ENCODE measurements around the gene ABHD4.
"Not testable (repeated sequence)": the region's sequence is repeated elsewhere in the genome, so short reads cannot be mapped to it uniquely, and the experiment has no call there.

The ABHD4 gene

GRCh38 chr14:22561661-22562579 lies 36.2 kb upstream of the ABHD4 start:
- no peak for DNase-seq (ENCODE audit: low read depth)

GRCh38 chr14:22563987-22564386 lies 34.1 kb upstream of the ABHD4 start:
- no peak for DNase-seq (ENCODE audit: low read depth)

GRCh38 chr14:22564463-22564862 lies 33.6 kb upstream of the ABHD4 start:
- no peak for DNase-seq (ENCODE audit: low read depth)

- no peak for DNase-seq (ENCODE audit: low read depth)
Observed at GRCh38 chr14:22565391-22565945, 32.6 kb upstream of the ABHD4 start.

- not testable (repeated sequence) for DNase-seq (ENCODE audit: low read depth)
Observed at GRCh38 chr14:22566266-22566665, 31.8 kb upstream of the ABHD4 start.

- no peak for DNase-seq (ENCODE audit: low read depth)
Observed at GRCh38 chr14:22566845-22567244, 31.3 kb upstream of the ABHD4 start.

- DNase-seq (ENCODE audit: low read depth) = no peak
Observed at GRCh38 chr14:22567437-22567836, 30.7 kb upstream of the ABHD4 start.

GRCh38 chr14:22569106-22569736 lies 28.9 kb upstream of the ABHD4 start:
- no peak for DNase-seq (ENCODE audit: low read depth)

GRCh38 chr14:22569737-22570131 lies 28.4 kb upstream of the ABHD4 start:
- DNase-seq (ENCODE audit: low read depth) = no peak

GRCh38 chr14:22570132-22570949 lies 27.8 kb upstream of the ABHD4 start:
- DNase-seq (ENCODE audit: low read depth) = peak; percentile 69

- DNase-seq (ENCODE audit: low read depth) = peak; percentile 57
Observed at GRCh38 chr14:22572562-22573058, 25.5 kb upstream of the ABHD4 start.

- no peak for DNase-seq (ENCODE audit: low read depth)
Observed at GRCh38 chr14:22573804-22574203, 24.3 kb upstream of the ABHD4 start.

GRCh38 chr14:22577334-22577908 lies 20.7 kb upstream of the ABHD4 start:
- no peak for DNase-seq (ENCODE audit: low read depth)

- DNase-seq (ENCODE audit: low read depth) = no peak
Observed at GRCh38 chr14:22579236-22579635, 18.9 kb upstream of the ABHD4 start.

- no peak for DNase-seq (ENCODE audit: low read depth)
Observed at GRCh38 chr14:22579881-22580280, 18.2 kb upstream of the ABHD4 start.

GRCh38 chr14:22580625-22581024 lies 17.5 kb upstream of the ABHD4 start:
- no peak for DNase-seq (ENCODE audit: low read depth)

GRCh38 chr14:22583994-22584393 lies 14.1 kb upstream of the ABHD4 start:
- no peak for DNase-seq (ENCODE audit: low read depth)

- no peak for DNase-seq (ENCODE audit: low read depth)
Observed at GRCh38 chr14:22587247-22587646, 10.9 kb upstream of the ABHD4 start.

GRCh38 chr14:22587677-22588422 lies 10.2 kb upstream of the ABHD4 start:
- not testable (repeated sequence) for DNase-seq (ENCODE audit: low read depth)

- no peak for DNase-seq (ENCODE audit: low read depth)
Observed at GRCh38 chr14:22588526-22589095, 9.5 kb upstream of the ABHD4 start.
